Heart left ventricle (tissue), 16 donors: ENCODE results near the gene HERC2. TPM values are rescaled to one million over a fixed set of nuclear protein-coding genes. Genes with fewer than 3 reads are reported as not detected.
"Not testable (repeated sequence)": the region's sequence is repeated elsewhere in the genome, so short reads cannot be mapped to it uniquely, and the experiment has no call there.

Experiments
- ATAC-seq, 4 donors: fragments of 200-7000 bp; cut with Tn5 transposase; one replicate each; pipeline ENCODE4 v1.9.1; 2020 to 2022; ENCODE audit warnings: moderate library complexity in 4 of 4, mild to moderate bottlenecking in 3 of 4, moderate number of reproducible peaks in 1 of 4
- DNase-seq, 5 donors: peaks; one replicate each; pipeline ENCODE4 v3.0.0-alpha.2; 2020
- H3K27ac ChIP-seq, 12 donors: fragments of 200-600 bp; sonication (generic) in 4 of 12; one replicate each; pipeline versions ENCODE4 v1.5.0 to v1.8.0; 2016 to 2022; ENCODE audit warnings: mild to moderate bottlenecking in 2 of 12
- H3K27me3 ChIP-seq, 9 donors: fragments of 200-600 bp; sonication (generic) in 2 of 9; one replicate each; pipeline versions ENCODE4 v1.5.1 to v1.8.0; 2016 to 2022; ENCODE audit warnings: mild to moderate bottlenecking in 3 of 9
- H3K36me3 ChIP-seq, 9 donors: fragments of 200-600 bp; sonication (generic) in 2 of 9; one replicate each; pipeline versions ENCODE4 v1.5.0 to v1.8.0; 2018 to 2022; ENCODE audit warnings: mild to moderate bottlenecking in 2 of 9
- H3K4me1 ChIP-seq, 12 donors: fragments of 200-600 bp; sonication (generic) in 4 of 12; one replicate each; pipeline versions ENCODE4 v1.5.0 to v1.8.0; 2016 to 2022; ENCODE audit warnings: mild to moderate bottlenecking in 3 of 12
- H3K4me3 ChIP-seq, 12 donors: fragments of 200-600 bp; sonication (generic) in 4 of 12; one replicate each; pipeline versions ENCODE4 v1.5.0 to v1.8.0; 2017 to 2022; ENCODE audit warnings: mild to moderate bottlenecking in 9 of 12, moderate library complexity in 4 of 12
- H3K9me3 ChIP-seq, 12 donors: fragments of 200-600 bp; sonication (generic) in 4 of 12; one replicate each; pipeline versions ENCODE4 v1.5.0 to v1.8.0; 2016 to 2022; ENCODE audit warnings: mild to moderate bottlenecking in 1 of 12
- POLR2A ChIP-seq, 2 donors: fragments of 450-650 bp; IDR thresholded peaks; one replicate each; pipeline ENCODE4 v1.6.1; 2017; ENCODE audit warnings: antibody characterized with exemption in 2 of 2, mild to moderate bottlenecking in 2 of 2, moderate library complexity in 2 of 2
- WGBS, 4 donors: extraction: QIAGEN DNeasy Blood & Tissue Kit in 2 of 4; methylation state at CpG; one replicate each; pipeline versions ENCODE4 v1.1.5 to v1.1.7; 2013 to 2018; 5-methylcytosine and 5-hydroxymethylcytosine counted together
- intact Hi-C, 10 donors: fragments of 100-400 bp; cut with DNase I; formaldehyde crosslinking; loops; one replicate each; pipeline versions ENCODE4 v1.11.1 to v1.14.2; 2022
- polyA plus RNA-seq, 2 donors: library from polyadenylated mRNA; stranded (reverse); fragments of 200-250 nt; gene quantifications; one replicate each; pipeline ENCODE4 v1.2.3, GENCODE V29; 2013
- total RNA-seq, 9 donors: library from RNA; depleted of rRNA in 2 of 9; stranded (reverse); fragments of >200 nt in 2 of 9; fragmentation: NEBNext Ultra II Directional in 3 of 9; extraction: Animal tissue kit (Norgen Biotek cat#: 25700) in 3 of 9; gene quantifications; one replicate each; pipeline versions ENCODE4 v1.1.0 to v1.2.4, GENCODE V29; 2016 to 2023
- TF ChIP-seq, protein P1 (sequence below), 12 donors: fragments of 200-600 bp; sonication (generic) in 4 of 12; IDR thresholded peaks; one replicate each; pipeline versions ENCODE4 v1.5.0 to v1.8.0; 2018 to 2022; ENCODE audit warnings: antibody characterized with exemption in 12 of 12, mild to moderate bottlenecking in 5 of 12
- donor health status: ischemic (EF 13 %, LVEDD 7.1; RV severe dilation, severe dysfunction).
- donor health status: healthy with polysubstance abuse.
- donor health status: DM: no; HTN: yes; CAD: no.
- donor health status: DM: no; HTN: no; CAD: no.
- donor health status: ischemic (EF 25% LVEDD 6.9; RV normal size, moderate dysfunction).
- donor health status: ischemic (EF 25% LVEDD 5.7; RV mildly dilated, moderate dysfunction).
- donor health status: healthy.
- donor health status: DM: yes; HTN: yes; CAD: no.
- donor health status: ischemic (EF 35%, LVEDD 5.7; RV mildly dilated, moderate dysfunction).
- donor health status: nonischemic (EF 11% LVEDD 7.7; RV severe dilation, severe dysfunction).
- donor health status: DM: yes; HTN: yes; CAD: no.
- donor health status: PGD.
- donor health status: ischemic (EF 29% LVEDD 5.4; RV normal size, mild dysfunction).
- donor health status: nonischemic (EF 23%, LVEDD 6.1; RV moderate dilation, normal function).

HERC2 gene
- total and polyA plus RNA-seq, 11 donors, result 25.9 to 70.5 (median 59.0) TPM

DNA sequence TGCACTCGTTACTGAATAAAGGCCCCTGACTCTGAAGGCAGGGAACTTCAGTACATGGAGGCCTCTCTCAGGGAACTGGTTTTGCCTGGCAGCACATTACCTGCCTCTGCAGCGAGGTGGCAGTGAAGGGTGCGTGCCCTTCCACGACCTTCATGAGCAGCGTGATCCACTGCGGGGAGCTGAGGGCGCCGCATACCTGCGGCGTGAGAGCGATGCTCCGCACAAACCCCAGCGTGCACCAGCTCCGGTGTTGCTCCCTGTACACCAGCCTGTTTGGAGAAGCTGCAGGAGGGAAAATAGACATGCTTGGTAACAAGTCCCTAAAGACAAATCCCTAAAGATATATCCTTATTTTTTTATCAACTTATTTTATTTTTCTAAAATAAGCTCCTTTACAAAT lies 106.5 kb downstream of the HERC2 start:
- 61 to 69% (median 65%) methylated on average over 13 to 14 of the region's 14 CpGs for WGBS, 4 donors
- H3K4me3 ChIP-seq, H3K27ac ChIP-seq, H3K27me3 ChIP-seq, ATAC-seq, H3K9me3 ChIP-seq, H3K4me1 ChIP-seq: not testable (repeated sequence)
- H3K36me3 ChIP-seq, result peaks cover 4 to 82% (median 56%) of the 10 kb centered on the region in 9 donors
- DNase-seq, result peak in 1 of 5 donors; percentile 29
- TF ChIP-seq, protein P1, sequence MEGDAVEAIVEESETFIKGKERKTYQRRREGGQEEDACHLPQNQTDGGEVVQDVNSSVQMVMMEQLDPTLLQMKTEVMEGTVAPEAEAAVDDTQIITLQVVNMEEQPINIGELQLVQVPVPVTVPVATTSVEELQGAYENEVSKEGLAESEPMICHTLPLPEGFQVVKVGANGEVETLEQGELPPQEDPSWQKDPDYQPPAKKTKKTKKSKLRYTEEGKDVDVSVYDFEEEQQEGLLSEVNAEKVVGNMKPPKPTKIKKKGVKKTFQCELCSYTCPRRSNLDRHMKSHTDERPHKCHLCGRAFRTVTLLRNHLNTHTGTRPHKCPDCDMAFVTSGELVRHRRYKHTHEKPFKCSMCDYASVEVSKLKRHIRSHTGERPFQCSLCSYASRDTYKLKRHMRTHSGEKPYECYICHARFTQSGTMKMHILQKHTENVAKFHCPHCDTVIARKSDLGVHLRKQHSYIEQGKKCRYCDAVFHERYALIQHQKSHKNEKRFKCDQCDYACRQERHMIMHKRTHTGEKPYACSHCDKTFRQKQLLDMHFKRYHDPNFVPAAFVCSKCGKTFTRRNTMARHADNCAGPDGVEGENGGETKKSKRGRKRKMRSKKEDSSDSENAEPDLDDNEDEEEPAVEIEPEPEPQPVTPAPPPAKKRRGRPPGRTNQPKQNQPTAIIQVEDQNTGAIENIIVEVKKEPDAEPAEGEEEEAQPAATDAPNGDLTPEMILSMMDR (IDR thresholded peaks at IDR 0.05), result peak in 9 of 12 donors; percentile 4 to 37 (median 14)
- intact Hi-C loops, result loop anchor here in 1 of 10 donors (5.0 kb wide), 1 partner anchor 33 kb away; no protein-coding TSS in a partner anchor

DNA sequence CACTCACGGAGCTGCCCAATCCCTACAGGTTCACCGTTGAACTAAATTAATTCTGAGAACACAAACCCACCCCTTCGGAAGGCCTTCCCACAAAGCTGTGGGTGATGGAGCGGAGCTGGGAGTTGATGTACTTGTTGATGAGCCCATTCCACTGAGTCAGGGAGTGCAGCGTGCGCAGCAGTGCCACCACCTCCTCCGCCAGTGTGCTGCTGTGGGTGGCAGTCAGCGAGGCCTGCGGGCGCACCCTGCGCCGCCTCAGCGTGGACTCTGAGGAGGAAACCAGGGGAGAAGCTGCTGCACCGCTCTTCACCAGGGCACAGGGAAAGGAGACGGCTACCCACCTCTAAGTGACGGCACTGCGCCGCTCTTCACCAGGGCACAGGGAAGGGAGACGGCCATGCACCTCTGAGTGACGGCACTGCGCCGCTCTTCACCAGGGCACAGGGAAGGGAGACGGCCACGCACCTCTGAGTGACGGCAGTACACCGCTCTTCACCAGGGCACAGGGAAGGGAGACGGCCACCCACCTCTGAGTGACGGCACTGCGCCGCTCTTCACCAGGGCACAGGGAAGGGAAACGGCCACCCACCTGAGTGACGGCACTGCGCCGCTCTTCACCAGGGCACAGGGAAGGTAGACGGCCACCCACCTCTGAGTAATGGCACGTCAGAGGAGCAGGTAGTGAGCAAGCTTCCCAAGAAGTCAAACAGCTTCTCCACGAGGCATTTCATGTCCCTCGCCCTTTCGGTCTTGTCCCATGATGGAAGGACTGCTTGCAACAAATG lies 107.8 kb downstream of the HERC2 start:
- H3K4me3 ChIP-seq, H3K27ac ChIP-seq, intact Hi-C loops, H3K27me3 ChIP-seq, DNase-seq, H3K9me3 ChIP-seq, H3K4me1 ChIP-seq, ATAC-seq: not testable (repeated sequence)
- WGBS, 4 donors, result 96 to 97% (median 96%) methylated on average over 25 to 39 of the region's 39 CpGs
- H3K36me3 ChIP-seq, result peaks cover 3 to 83% (median 50%) of the 10 kb centered on the region in 9 donors

DNA sequence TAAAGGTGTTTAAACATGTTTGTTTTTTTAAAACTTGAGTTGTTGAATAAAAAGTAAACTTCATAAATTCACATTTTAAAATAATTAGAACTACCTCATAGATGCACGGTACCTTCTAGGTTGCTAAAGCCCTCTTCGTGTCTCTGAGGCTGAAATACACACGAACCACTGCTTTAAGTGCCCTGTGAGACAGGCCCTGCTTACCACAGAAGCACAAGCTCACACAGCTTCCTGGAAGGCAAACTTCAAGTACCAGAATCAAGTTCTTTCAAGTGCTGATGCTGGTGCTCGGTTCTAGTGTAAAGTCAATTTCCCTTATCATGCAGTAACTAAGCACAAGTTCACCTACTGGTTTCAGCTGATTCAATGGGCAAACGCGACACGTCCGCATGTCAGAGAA lies 108.6 kb downstream of the HERC2 start:
- H3K4me3 ChIP-seq, ATAC-seq, H3K27me3 ChIP-seq, H3K27ac ChIP-seq, intact Hi-C loops, H3K4me1 ChIP-seq, H3K9me3 ChIP-seq, DNase-seq: not testable (repeated sequence)
- H3K36me3 ChIP-seq, result peaks cover 0 to 82% (median 42%) of the 10 kb centered on the region in 9 donors
- WGBS, 4 donors, result 86 to 93% (median 91%) methylated on average over 4 to 5 of the region's 8 CpGs

DNA sequence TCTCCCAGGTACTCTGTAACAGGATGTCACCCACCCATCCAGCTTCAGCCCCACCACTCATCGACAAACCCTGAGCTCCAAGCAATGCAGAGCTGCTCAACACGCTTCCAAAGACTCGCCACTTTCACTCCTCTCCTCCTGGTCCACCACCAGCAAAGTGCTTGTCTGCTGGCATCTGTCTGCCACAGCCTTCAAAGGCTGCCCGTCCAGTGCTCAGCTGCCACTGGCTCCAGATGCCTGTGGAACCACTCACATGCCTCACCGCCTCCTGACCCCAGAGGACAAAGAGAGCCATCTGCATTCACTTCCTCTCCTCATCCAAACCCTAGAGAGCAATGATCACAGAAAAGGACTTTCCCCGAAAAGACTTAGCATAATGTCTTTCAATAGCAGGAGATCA lies 113.4 kb downstream of the HERC2 start:
- Histone ChIP-seq H3K36me3 (peaks cover 0 to 51% (median 21%) of the 10 kb centered on the region in 9 donors), H3K9me3 (no peaks in the 10 kb centered on the region), H3K27me3 (no peaks in the 10 kb centered on the region), H3K4me1 (peaks cover 0 to 6% (median 0%) of the 10 kb centered on the region in 12 donors), H3K27ac (no peak overlapping the region), H3K4me3 (no peak overlapping the region)
- WGBS, 4 donors, result 60 to 76% (median 66%) methylated on average over 6 of the region's 6 CpGs
- intact Hi-C loops, result no loop called here
- peak in 1 of 5 donors; percentile 48 for DNase-seq
- ATAC-seq, result peak; percentile 59 to 86 (median 68)
- TF ChIP-seq, protein P1 (IDR thresholded peaks at IDR 0.05), result no peak
- no peak for TF ChIP-seq POLR2A (IDR thresholded peaks at IDR 0.05)

DNA sequence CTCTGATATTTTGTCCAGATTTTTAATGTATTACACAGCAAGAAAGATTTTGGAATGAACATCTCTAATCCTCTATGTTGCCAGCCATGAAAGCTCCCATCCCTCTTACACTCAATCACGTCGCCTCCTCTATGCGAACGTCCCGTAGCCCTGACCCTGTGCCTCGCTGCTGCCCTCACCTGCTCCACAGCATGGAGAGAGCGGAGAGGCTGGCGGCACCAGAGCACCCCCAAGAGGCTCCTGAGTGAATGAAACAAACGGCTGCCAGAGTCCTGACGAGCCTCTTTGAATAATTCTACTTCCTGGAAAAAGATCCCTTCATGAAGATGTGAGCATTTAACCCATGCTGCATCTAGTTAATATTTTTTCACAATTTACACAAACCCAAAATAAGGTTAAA lies 116.3 kb downstream of the HERC2 start:
- intact Hi-C loops, H3K27me3 ChIP-seq, DNase-seq, H3K27ac ChIP-seq, H3K9me3 ChIP-seq, H3K4me3 ChIP-seq, H3K4me1 ChIP-seq: not testable (repeated sequence)
- peaks cover 0 to 44% (median 23%) of the 10 kb centered on the region in 9 donors for H3K36me3 ChIP-seq
- peak in 3 of 4 donors; percentile 34 to 58 (median 57) for ATAC-seq
- 56 to 60% methylated on average over 1 to 2 of the region's 10 CpGs; no CpG with 5 or more reads in 2 of the 4 donors for WGBS, 4 donors

DNA sequence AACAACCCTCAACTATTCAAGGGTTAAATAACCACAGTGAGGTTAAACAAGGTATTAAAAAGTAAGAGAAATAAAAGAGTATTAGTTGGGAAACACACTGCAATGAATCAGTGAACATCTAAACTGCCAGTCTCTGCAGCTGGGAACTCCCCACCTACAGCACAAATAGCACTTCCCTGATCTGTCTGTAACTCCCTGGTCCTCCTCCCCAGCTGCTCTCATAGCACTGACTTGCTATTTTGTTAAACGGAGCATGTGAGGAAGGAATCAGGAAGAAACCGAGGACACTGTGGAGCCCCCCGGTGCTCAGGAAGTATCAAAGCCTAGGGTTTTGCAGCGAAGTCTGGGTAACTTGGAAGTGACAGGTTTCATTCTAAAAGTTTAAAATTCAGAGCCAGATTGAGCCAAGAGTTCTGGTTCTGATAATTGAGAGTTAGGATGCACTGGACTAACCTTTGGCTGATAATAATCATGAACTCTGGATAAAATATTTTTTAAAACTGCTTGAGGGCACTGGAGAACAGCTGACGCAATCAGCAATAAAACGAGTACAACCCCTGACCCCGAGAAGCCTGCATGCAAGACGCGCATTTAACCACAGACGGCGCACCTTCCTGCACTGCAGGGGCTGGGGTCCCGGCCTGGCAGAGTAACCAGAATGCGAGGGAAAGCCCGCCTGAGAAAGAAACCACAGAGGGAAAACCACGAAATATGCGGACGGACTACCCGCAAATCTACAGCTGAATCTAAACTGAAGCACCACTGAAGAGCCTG lies 118.7 kb downstream of the HERC2 start:
- H3K9me3 ChIP-seq, ATAC-seq, intact Hi-C loops, H3K4me1 ChIP-seq, H3K27ac ChIP-seq, DNase-seq, H3K27me3 ChIP-seq, H3K4me3 ChIP-seq: not testable (repeated sequence)
- peaks cover 3 to 47% (median 28%) of the 10 kb centered on the region in 9 donors for H3K36me3 ChIP-seq
- WGBS, 4 donors, result 84 to 94% (median 88%) methylated on average over 15 to 16 of the region's 18 CpGs

DNA sequence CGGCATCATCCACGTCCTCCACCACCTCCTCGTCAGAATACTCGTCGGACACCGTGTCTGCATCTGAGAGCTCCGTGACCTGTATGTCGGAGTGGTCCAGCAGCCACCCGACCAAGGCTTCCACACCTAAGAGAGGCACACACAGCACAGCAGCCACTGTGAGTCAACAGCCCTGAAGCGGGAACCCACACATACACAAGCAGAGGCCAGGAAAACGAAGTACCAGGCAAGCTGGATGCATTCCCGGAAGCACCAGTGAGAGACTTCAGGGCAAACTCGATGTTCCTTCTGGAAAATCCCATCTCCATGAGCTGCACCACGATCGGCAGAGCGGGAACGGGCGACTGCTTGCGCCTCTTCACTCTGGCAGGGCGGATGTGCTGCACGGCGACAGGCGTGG lies 119.9 kb downstream of the HERC2 start:
- intact Hi-C loops, ATAC-seq, H3K27me3 ChIP-seq, DNase-seq, H3K27ac ChIP-seq, H3K9me3 ChIP-seq, H3K4me3 ChIP-seq, H3K4me1 ChIP-seq: not testable (repeated sequence)
- WGBS, 4 donors, result 93 to 95% (median 94%) methylated on average over 5 to 9 of the region's 23 CpGs; no CpG with 5 or more reads in 1 of the 4 donors
- peaks cover 3 to 58% (median 39%) of the 10 kb centered on the region in 9 donors for H3K36me3 ChIP-seq

DNA sequence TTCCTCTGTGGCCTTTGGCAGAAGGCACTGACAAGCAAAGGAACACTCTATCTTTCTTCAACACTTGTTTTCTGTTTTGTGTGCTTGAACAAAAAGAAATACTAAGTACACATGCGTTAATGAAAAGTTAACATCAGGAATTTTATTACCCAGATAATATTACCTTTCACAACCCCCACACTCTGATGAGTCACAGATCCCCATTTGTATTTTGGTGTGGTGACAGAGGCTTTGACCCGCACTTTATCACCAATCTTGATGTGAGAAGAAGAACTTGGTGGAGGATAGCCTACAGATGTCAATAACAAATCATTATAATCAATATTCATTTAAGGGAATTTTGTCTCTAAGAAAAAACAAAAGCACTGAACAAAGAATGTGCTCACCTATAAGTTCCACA lies 123.8 kb downstream of the HERC2 start:
- H3K9me3 ChIP-seq, H3K27ac ChIP-seq, intact Hi-C loops, H3K27me3 ChIP-seq, DNase-seq, H3K4me3 ChIP-seq, H3K4me1 ChIP-seq, ATAC-seq: not testable (repeated sequence)
- peaks cover 3 to 73% (median 47%) of the 10 kb centered on the region in 9 donors for H3K36me3 ChIP-seq
- WGBS, 4 donors, result 95 to 100% (median 98%) methylated on average over 2 of the region's 2 CpGs
